ENCODE results near the gene ERBB2. TPM values are rescaled to one million over a fixed set of nuclear protein-coding genes. Genes with fewer than 3 reads are reported as not detected.
A peak's percentile ranks its signal among the peaks of the same experiment; 100 is the strongest.
"Not testable (repeated sequence)": the region's sequence is repeated elsewhere in the genome, so short reads cannot be mapped to it uniquely, and the experiment has no call there.

The ERBB2 gene
- total RNA-seq, 1 experiment from 2014 or later, result 4,830 TPM

DNA sequence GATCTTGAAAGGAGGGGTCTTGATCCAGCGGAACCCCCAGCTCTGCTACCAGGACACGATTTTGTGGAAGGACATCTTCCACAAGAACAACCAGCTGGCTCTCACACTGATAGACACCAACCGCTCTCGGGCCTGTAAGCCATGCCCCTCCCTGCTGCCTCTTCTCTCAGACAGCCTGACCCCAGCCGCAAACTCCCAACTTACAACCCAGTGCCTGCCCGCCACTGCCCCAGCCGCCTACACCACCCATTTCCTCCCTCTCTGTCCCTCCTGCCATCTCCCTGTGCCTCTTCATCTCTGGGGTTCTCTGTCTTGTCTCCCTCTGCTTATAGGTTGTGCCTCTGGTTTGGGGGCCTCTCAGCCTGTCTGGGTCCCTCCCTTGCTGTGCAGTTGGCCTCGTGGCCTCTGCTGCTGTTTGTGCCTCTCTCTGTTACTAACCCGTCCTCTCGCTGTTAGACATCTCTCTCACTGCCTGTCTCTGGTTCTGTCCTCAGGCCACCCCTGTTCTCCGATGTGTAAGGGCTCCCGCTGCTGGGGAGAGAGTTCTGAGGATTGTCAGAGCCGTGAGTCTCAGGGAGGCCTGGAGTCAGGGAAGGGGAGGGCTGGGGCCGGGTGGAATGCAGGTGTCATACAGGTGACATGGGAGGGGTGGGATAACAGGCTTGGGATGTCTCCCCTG lies 9.6 kb downstream of the ERBB2 start:
- Mint-ChIP-seq H3K36me3 (ENCODE audit: insufficient read depth, unreplicated experiment) (peaks cover 98% of the 10 kb centered on the region), H3K27me3 (ENCODE audit: unreplicated experiment) (no peaks in the 10 kb centered on the region), H3K4me1 (ENCODE audit: low read depth, unreplicated experiment) (peaks cover 55% of the 10 kb centered on the region), H3K27ac (ENCODE audit: unreplicated experiment) (peak overlapping the region; percentile 3), H3K4me3 (ENCODE audit: low read depth, unreplicated experiment) (peak overlapping the region; percentile 0), H3K9me3 (ENCODE audit: low read depth, unreplicated experiment) (no peaks in the 10 kb centered on the region)
- CTCF ChIA-PET, result interaction anchor here (1.1 to 161.2 kb wide), 10 partner anchors 5 to 318 kb away, joined by 3 to 42089 read pairs (median 210); partner anchors contain the start of genes ERBB2, GRB7, GSDMA and GSDMB
- no TSS peak for BruUV-seq (replicated peaks)
- no peak for DNase-seq
- intact Hi-C loops (cut with micrococcal nuclease; ENCODE audit: unreplicated experiment), result loop anchor here (5.0 kb wide), 1 partner anchor 388 kb away; no protein-coding TSS in a partner anchor
- TF ChIP-seq, protein P1, sequence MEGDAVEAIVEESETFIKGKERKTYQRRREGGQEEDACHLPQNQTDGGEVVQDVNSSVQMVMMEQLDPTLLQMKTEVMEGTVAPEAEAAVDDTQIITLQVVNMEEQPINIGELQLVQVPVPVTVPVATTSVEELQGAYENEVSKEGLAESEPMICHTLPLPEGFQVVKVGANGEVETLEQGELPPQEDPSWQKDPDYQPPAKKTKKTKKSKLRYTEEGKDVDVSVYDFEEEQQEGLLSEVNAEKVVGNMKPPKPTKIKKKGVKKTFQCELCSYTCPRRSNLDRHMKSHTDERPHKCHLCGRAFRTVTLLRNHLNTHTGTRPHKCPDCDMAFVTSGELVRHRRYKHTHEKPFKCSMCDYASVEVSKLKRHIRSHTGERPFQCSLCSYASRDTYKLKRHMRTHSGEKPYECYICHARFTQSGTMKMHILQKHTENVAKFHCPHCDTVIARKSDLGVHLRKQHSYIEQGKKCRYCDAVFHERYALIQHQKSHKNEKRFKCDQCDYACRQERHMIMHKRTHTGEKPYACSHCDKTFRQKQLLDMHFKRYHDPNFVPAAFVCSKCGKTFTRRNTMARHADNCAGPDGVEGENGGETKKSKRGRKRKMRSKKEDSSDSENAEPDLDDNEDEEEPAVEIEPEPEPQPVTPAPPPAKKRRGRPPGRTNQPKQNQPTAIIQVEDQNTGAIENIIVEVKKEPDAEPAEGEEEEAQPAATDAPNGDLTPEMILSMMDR (IDR thresholded peaks at IDR 0.05; ENCODE audit: unreplicated experiment), result no peak

GRCh38 chr17:39709998-39710964 lies 10.4 kb downstream of the ERBB2 start:
- H3K9me3 Mint-ChIP-seq (ENCODE audit: low read depth, unreplicated experiment), result no peaks in the 10 kb centered on the region
- TF ChIP-seq, protein P1 (IDR thresholded peaks at IDR 0.05; ENCODE audit: unreplicated experiment), result no peak
- peaks cover 98% of the 10 kb centered on the region for H3K36me3 Mint-ChIP-seq (ENCODE audit: insufficient read depth, unreplicated experiment)
- CTCF ChIA-PET, result interaction anchor here (0.5 to 161.2 kb wide), 25 partner anchors 5 to 1136 kb away, joined by 3 to 42089 read pairs (median 4); partner anchors contain the start of genes ERBB2, GRB7, GSDMA and GSDMB
- peaks cover 47% of the 10 kb centered on the region for H3K4me1 Mint-ChIP-seq (ENCODE audit: low read depth, unreplicated experiment)
- intact Hi-C loops (cut with micrococcal nuclease; ENCODE audit: unreplicated experiment), result loop anchor here (5.0 kb wide), 1 partner anchor 387 kb away; no protein-coding TSS in a partner anchor
- no TSS peak for BruUV-seq (replicated peaks)
- H3K27ac Mint-ChIP-seq (ENCODE audit: unreplicated experiment), result peak overlapping the region; percentile 3
- no peaks in the 10 kb centered on the region for H3K27me3 Mint-ChIP-seq (ENCODE audit: unreplicated experiment)
- no peak for DNase-seq
- no peak overlapping the region for H3K4me3 Mint-ChIP-seq (ENCODE audit: low read depth, unreplicated experiment)

GRCh38 chr17:39711071-39711470 lies 11.2 kb downstream of the ERBB2 start:
- intact Hi-C loops (cut with micrococcal nuclease; ENCODE audit: unreplicated experiment); H3K27ac Mint-ChIP-seq (ENCODE audit: unreplicated experiment); H3K4me3 Mint-ChIP-seq (ENCODE audit: low read depth, unreplicated experiment); H3K27me3 Mint-ChIP-seq (ENCODE audit: unreplicated experiment); DNase-seq; BruUV-seq (replicated peaks); H3K9me3 Mint-ChIP-seq (ENCODE audit: low read depth, unreplicated experiment): not testable (repeated sequence)
- Mint-ChIP-seq H3K4me1 (ENCODE audit: low read depth, unreplicated experiment) (peaks cover 39% of the 10 kb centered on the region), H3K36me3 (ENCODE audit: insufficient read depth, unreplicated experiment) (peaks cover 98% of the 10 kb centered on the region)
- CTCF ChIA-PET, result interaction anchor here (0.5 to 161.2 kb wide), 22 partner anchors 4 to 1135 kb away, joined by 3 to 42089 read pairs (median 4); partner anchors contain the start of genes ERBB2, GRB7, GSDMA and GSDMB

DNA sequence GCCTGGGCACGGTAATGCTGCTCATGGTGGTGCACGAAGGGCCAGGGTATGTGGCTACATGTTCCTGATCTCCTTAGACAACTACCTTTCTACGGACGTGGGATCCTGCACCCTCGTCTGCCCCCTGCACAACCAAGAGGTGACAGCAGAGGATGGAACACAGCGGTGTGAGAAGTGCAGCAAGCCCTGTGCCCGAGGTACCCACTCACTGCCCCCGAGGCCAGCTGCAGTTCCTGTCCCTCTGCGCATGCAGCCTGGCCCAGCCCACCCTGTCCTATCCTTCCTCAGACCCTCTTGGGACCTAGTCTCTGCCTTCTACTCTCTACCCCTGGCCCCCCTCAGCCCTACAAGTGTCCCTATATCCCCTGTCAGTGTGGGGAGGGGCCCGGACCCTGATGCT lies 12.0 kb downstream of the ERBB2 start:
- TF ChIP-seq, protein P1 (IDR thresholded peaks at IDR 0.05; ENCODE audit: unreplicated experiment), result no peak
- CTCF ChIA-PET, result interaction anchor here (0.7 to 161.2 kb wide), 7 partner anchors 3 to 1938 kb away, joined by 4 to 42089 read pairs (median 8195); partner anchors contain the start of genes ERBB2, GRB7, GSDMA and GSDMB

More for the DNA sequence above, 12.0 kb downstream of the ERBB2 start:
- no peak for DNase-seq
- H3K36me3 Mint-ChIP-seq (ENCODE audit: insufficient read depth, unreplicated experiment), result peaks cover 98% of the 10 kb centered on the region
- no peaks in the 10 kb centered on the region for H3K9me3 Mint-ChIP-seq (ENCODE audit: low read depth, unreplicated experiment)
- no peak overlapping the region for H3K4me3 Mint-ChIP-seq (ENCODE audit: low read depth, unreplicated experiment)
- no TSS peak for BruUV-seq (replicated peaks)
- intact Hi-C loops (cut with micrococcal nuclease; ENCODE audit: unreplicated experiment), result no loop called here
- H3K27ac Mint-ChIP-seq (ENCODE audit: unreplicated experiment), result peak overlapping the region; percentile 0
- no peaks in the 10 kb centered on the region for H3K27me3 Mint-ChIP-seq (ENCODE audit: unreplicated experiment)
- H3K4me1 Mint-ChIP-seq (ENCODE audit: low read depth, unreplicated experiment), result peaks cover 37% of the 10 kb centered on the region

All from Calu3 (cell line).